Heart left ventricle (tissue), 16 donors: ENCODE measurements around the gene RBPMS2. TPM values are rescaled to one million over a fixed set of nuclear protein-coding genes. Genes with fewer than 3 reads are reported as not detected.
A peak's percentile ranks its signal among the peaks of the same experiment; 100 is the strongest.

Experiments used
- ATAC-seq, 4 donors: fragments of 200-7000 bp; cut with Tn5 transposase; one replicate each; pipeline ENCODE4 v1.9.1; 2020 to 2022; ENCODE audit warnings: moderate library complexity in 4 of 4, mild to moderate bottlenecking in 3 of 4, moderate number of reproducible peaks in 1 of 4
- DNase-seq, 5 donors: peaks; one replicate each; pipeline ENCODE4 v3.0.0-alpha.2; 2020
- H3K27ac ChIP-seq, 12 donors: fragments of 200-600 bp; sonication (generic) in 4 of 12; one replicate each; pipeline versions ENCODE4 v1.5.0 to v1.8.0; 2016 to 2022; ENCODE audit warnings: mild to moderate bottlenecking in 2 of 12
- H3K27me3 ChIP-seq, 9 donors: fragments of 200-600 bp; sonication (generic) in 2 of 9; one replicate each; pipeline versions ENCODE4 v1.5.1 to v1.8.0; 2016 to 2022; ENCODE audit warnings: mild to moderate bottlenecking in 3 of 9
- H3K36me3 ChIP-seq, 9 donors: fragments of 200-600 bp; sonication (generic) in 2 of 9; one replicate each; pipeline versions ENCODE4 v1.5.0 to v1.8.0; 2018 to 2022; ENCODE audit warnings: mild to moderate bottlenecking in 2 of 9
- H3K4me1 ChIP-seq, 12 donors: fragments of 200-600 bp; sonication (generic) in 4 of 12; one replicate each; pipeline versions ENCODE4 v1.5.0 to v1.8.0; 2016 to 2022; ENCODE audit warnings: mild to moderate bottlenecking in 3 of 12
- H3K4me3 ChIP-seq, 12 donors: fragments of 200-600 bp; sonication (generic) in 4 of 12; one replicate each; pipeline versions ENCODE4 v1.5.0 to v1.8.0; 2017 to 2022; ENCODE audit warnings: mild to moderate bottlenecking in 9 of 12, moderate library complexity in 4 of 12
- H3K9me3 ChIP-seq, 12 donors: fragments of 200-600 bp; sonication (generic) in 4 of 12; one replicate each; pipeline versions ENCODE4 v1.5.0 to v1.8.0; 2016 to 2022; ENCODE audit warnings: mild to moderate bottlenecking in 1 of 12
- CTCF ChIP-seq, 12 donors: fragments of 200-600 bp; sonication (generic) in 4 of 12; IDR thresholded peaks; one replicate each; pipeline versions ENCODE4 v1.5.0 to v1.8.0; 2018 to 2022; ENCODE audit warnings: antibody characterized with exemption in 12 of 12, mild to moderate bottlenecking in 5 of 12
- POLR2A ChIP-seq, 2 donors: fragments of 450-650 bp; IDR thresholded peaks; one replicate each; pipeline ENCODE4 v1.6.1; 2017; ENCODE audit warnings: antibody characterized with exemption in 2 of 2, mild to moderate bottlenecking in 2 of 2, moderate library complexity in 2 of 2
- WGBS, 4 donors: extraction: QIAGEN DNeasy Blood & Tissue Kit in 2 of 4; methylation state at CpG; one replicate each; pipeline versions ENCODE4 v1.1.5 to v1.1.7; 2013 to 2018; 5-methylcytosine and 5-hydroxymethylcytosine counted together
- intact Hi-C, 10 donors: fragments of 100-400 bp; cut with DNase I; formaldehyde crosslinking; loops; one replicate each; pipeline versions ENCODE4 v1.11.1 to v1.14.2; 2022
- polyA plus RNA-seq, 2 donors: library from polyadenylated mRNA; stranded (reverse); fragments of 200-250 nt; gene quantifications; one replicate each; pipeline ENCODE4 v1.2.3, GENCODE V29; 2013
- total RNA-seq, 9 donors: library from RNA; depleted of rRNA in 2 of 9; stranded (reverse); fragments of >200 nt in 2 of 9; fragmentation: NEBNext Ultra II Directional in 3 of 9; extraction: Animal tissue kit (Norgen Biotek cat#: 25700) in 3 of 9; gene quantifications; one replicate each; pipeline versions ENCODE4 v1.1.0 to v1.2.4, GENCODE V29; 2016 to 2023
- donor health status: ischemic (EF 13 %, LVEDD 7.1; RV severe dilation, severe dysfunction).
- donor health status: healthy with polysubstance abuse.
- donor health status: DM: no; HTN: yes; CAD: no.
- donor health status: DM: no; HTN: no; CAD: no.
- donor health status: ischemic (EF 25% LVEDD 6.9; RV normal size, moderate dysfunction).
- donor health status: ischemic (EF 25% LVEDD 5.7; RV mildly dilated, moderate dysfunction).
- donor health status: healthy.
- donor health status: DM: yes; HTN: yes; CAD: no.
- donor health status: ischemic (EF 35%, LVEDD 5.7; RV mildly dilated, moderate dysfunction).
- donor health status: nonischemic (EF 11% LVEDD 7.7; RV severe dilation, severe dysfunction).
- donor health status: DM: yes; HTN: yes; CAD: no.
- donor health status: PGD.
- donor health status: ischemic (EF 29% LVEDD 5.4; RV normal size, mild dysfunction).
- donor health status: nonischemic (EF 23%, LVEDD 6.1; RV moderate dilation, normal function).

The RBPMS2 gene
- total and polyA plus RNA-seq, 11 donors: 49.8 to 530 (median 202) TPM

DNA sequence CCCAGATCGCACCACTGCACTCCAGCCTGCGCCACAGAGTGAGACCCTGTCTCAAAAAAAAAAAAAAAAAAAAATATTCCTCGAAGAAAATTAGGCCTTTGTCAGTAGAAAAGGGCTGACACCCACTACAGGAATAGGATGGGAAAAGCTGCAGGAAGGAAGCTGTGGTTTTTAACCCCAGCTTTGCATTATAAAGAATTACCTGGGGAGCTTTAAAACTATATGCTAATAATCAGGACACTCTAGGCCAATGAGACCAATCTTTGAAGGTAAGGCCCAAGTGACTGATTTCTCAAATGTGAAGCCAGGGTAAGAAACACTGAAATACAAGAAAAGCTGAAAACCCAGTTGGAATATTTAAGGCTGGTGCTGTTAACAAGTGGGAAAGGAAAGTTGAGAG lies 74.3 kb downstream of the RBPMS2 start:
- H3K4me3 ChIP-seq: peak overlapping the region in 8 of 12 donors; percentile 72 to 99 (median 94)
- peaks cover 13 to 74% (median 63%) of the 10 kb centered on the region in 12 donors for H3K4me1 ChIP-seq

DNA sequence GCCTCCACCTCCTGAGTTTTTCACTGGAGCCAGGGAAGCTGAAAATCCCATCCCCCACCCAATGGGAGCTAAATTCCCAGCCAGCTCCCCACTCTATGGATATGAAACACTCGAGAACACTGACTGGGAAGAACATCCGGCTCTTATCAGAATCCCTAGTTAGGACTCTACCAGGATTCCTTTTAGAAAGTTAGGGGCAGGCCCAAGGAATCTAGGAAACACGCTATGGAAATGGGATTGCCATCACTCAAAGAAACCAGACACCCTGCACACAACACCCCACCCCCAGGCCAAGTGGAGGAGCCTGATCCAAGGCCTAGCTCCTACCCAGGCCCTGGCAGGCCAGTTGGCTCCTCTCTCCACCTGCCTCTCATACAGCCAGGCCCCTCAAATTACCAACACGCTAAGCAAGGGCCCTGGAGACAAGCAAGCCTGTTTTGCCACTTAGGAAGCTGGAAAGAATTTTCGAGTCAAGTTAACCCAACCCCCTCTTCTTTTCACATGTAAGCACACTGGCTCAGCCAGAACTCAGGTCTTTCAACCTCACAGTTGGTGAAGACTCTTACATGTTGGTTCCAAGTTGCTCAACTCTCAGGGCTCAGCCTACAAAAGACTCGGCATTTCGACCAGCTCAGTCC lies 75.5 kb downstream of the RBPMS2 start:
- intact Hi-C loops: no loop called here
- Histone ChIP-seq H3K36me3 (peaks cover 0 to 13% (median under 1%) of the 10 kb centered on the region in 9 donors), H3K4me1 (peaks cover 13 to 86% (median 75%) of the 10 kb centered on the region in 12 donors), H3K27me3 (no peaks in the 10 kb centered on the region), H3K4me3 (peak overlapping the region in 9 of 12 donors; percentile 24 to 99 (median 93)), H3K9me3 (no peaks in the 10 kb centered on the region), H3K27ac (peak overlapping the region in 11 of 12 donors; percentile 63 to 94 (median 85))
- DNase-seq (peak in 4 of 5 donors; percentile 55 to 71 (median 68)), ATAC-seq (peak; percentile 35 to 70 (median 58))
- 15 to 24% (median 22%) methylated on average over 7 of the region's 7 CpGs for WGBS, 4 donors
- TF ChIP-seq POLR2A (IDR thresholded peaks at IDR 0.05) (no peak), CTCF (IDR thresholded peaks at IDR 0.05) (no peak)

More for the DNA sequence above, 74.3 kb downstream of the RBPMS2 start:
- no peak for ATAC-seq
- intact Hi-C loops: no loop called here
- no peak for DNase-seq
- 46 to 55% (median 49%) methylated on average over 3 of the region's 3 CpGs for WGBS, 4 donors
- no peak for TF ChIP-seq CTCF (IDR thresholded peaks at IDR 0.05)
- TF ChIP-seq POLR2A (IDR thresholded peaks at IDR 0.05): no peak
- Histone ChIP-seq H3K27ac (peak overlapping the region in 11 of 12 donors; percentile 63 to 94 (median 85)), H3K27me3 (no peaks in the 10 kb centered on the region), H3K36me3 (peaks cover 0 to 5% (median 0%) of the 10 kb centered on the region in 9 donors), H3K9me3 (no peaks in the 10 kb centered on the region)

DNA sequence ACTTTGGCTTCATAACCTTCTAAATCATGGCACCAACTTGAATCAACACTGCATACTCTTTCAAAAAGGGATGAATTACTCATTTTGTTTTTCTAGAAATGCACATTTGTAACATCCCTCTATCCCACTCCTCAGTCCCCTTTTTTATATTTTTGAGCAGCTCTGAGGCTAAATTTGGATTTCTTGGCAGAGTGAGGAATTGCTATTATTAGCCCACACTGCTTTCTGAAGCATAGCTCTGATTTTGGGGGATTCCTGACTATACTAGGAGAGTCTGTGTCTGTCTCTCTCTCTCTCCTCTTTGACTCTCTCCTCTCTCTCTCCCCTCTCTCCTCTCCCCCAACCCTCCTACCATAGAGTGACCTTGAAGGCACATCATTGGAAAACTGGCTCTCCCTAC lies 76.6 kb downstream of the RBPMS2 start:
- Histone ChIP-seq H3K4me3 (peak overlapping the region in 6 of 12 donors; percentile 90 to 99 (median 95)), H3K9me3 (no peaks in the 10 kb centered on the region), H3K36me3 (peaks cover 0 to 23% (median 11%) of the 10 kb centered on the region in 9 donors), H3K27me3 (no peaks in the 10 kb centered on the region), H3K4me1 (peaks cover 13 to 95% (median 84%) of the 10 kb centered on the region in 12 donors), H3K27ac (peak overlapping the region in 11 of 12 donors; percentile 63 to 94 (median 85))
- no peak for DNase-seq
- TF ChIP-seq POLR2A (IDR thresholded peaks at IDR 0.05) (no peak), CTCF (IDR thresholded peaks at IDR 0.05) (no peak)
- ATAC-seq: no peak
- intact Hi-C loops: no loop called here

DNA sequence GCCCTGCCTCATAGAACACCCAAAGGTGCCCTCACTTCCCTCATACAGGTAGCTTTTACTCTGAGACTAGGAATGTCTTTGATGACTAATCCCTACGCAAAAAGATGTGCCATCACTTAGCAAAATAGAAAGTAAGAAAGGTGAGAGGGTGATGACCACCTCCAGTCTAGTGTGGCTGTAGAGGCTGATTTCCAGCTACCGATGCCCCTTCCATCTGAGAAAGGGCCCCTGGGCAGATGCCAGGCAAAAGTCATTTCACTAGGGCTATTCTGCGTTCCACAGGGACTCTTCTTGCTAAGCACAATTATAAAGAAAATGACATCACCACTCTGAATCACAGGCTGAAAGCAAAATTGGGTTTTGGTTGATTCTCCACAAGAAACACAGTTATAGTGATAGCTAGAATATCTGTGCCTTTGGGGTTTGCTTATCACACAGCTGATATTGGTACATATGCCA lies 77.4 kb downstream of the RBPMS2 start:
- ATAC-seq (no peak), DNase-seq (no peak)
- WGBS, 4 donors: 45 to 54% (median 50%) methylated on average over 3 of the region's 3 CpGs
- Histone ChIP-seq H3K27me3 (no peaks in the 10 kb centered on the region), H3K36me3 (peaks cover 0 to 31% (median 16%) of the 10 kb centered on the region in 9 donors), H3K9me3 (no peaks in the 10 kb centered on the region), H3K4me3 (peak overlapping the region in 2 of 12 donors; percentile 6 to 23), H3K4me1 (peaks cover 15 to 96% (median 89%) of the 10 kb centered on the region in 12 donors), H3K27ac (peak overlapping the region in 11 of 12 donors; percentile 48 to 94 (median 83))
- no peak for TF ChIP-seq POLR2A (IDR thresholded peaks at IDR 0.05)
- no peak for TF ChIP-seq CTCF (IDR thresholded peaks at IDR 0.05)
- intact Hi-C loops: no loop called here
